GM12891 (cell line): ENCODE results near the gene NYAP2.

Source experiments
- POLR2A ChIP-seq: IDR thresholded peaks from 2 replicates; pipeline ENCODE4 v1.6.1; 2011; ENCODE audit warnings: low read depth, low read length, control low read depth
- POLR2AphosphoS5 ChIP-seq: IDR thresholded peaks from 2 replicates; pipeline ENCODE4 v1.6.1; 2011; ENCODE audit warnings: low read depth, low read length, control low read depth

- TF ChIP-seq POLR2A (no peak), POLR2AphosphoS5 (no peak)
Observed at GRCh38 chr2:225438248-225438647, 38.7 kb downstream of the NYAP2 start.
